Uterus (tissue), 2 donors: ENCODE results near the gene GAD1.

Experiments used
- POLR2A ChIP-seq, 2 donors: fragments of 450-650 bp; IDR thresholded peaks; one replicate each; pipeline ENCODE4 v1.6.1; 2016; ENCODE audit warnings: antibody characterized with exemption in 2 of 2, mild to moderate bottlenecking in 1 of 2, moderate library complexity in 1 of 2
- TF ChIP-seq, protein P1 (sequence below), 4 experiments: fragments of 200-600 bp in 2 of 4; fragments of 450-650 bp in 2 of 4; sonication (generic) in 2 of 4; IDR thresholded peaks; one replicate each; pipeline ENCODE4 v1.5.1; 2016 to 2019; ENCODE audit warnings: antibody characterized with exemption in 4 of 4, mild to moderate bottlenecking in 2 of 4, moderate library complexity in 1 of 4

DNA sequence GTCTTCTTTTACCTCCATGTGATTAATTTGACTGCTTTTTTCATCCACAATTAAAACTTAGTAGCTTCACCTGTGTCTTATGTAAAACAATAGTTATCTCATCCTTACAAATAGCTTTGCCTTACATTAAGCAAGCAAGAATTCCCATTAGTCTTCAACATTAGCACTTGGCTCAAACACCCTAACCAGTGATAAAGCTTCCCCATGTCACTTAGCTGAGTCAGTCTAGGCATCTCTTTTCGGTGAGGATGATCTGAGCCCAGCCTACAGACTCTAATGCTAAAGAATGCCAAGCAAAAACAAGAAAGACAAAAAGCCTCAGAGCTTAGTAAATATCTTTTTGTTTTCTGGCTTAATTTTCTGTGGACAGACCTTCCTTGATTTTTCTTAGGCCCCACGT is 26.1 kb downstream of the GAD1 start:
- TF ChIP-seq, protein P1, sequence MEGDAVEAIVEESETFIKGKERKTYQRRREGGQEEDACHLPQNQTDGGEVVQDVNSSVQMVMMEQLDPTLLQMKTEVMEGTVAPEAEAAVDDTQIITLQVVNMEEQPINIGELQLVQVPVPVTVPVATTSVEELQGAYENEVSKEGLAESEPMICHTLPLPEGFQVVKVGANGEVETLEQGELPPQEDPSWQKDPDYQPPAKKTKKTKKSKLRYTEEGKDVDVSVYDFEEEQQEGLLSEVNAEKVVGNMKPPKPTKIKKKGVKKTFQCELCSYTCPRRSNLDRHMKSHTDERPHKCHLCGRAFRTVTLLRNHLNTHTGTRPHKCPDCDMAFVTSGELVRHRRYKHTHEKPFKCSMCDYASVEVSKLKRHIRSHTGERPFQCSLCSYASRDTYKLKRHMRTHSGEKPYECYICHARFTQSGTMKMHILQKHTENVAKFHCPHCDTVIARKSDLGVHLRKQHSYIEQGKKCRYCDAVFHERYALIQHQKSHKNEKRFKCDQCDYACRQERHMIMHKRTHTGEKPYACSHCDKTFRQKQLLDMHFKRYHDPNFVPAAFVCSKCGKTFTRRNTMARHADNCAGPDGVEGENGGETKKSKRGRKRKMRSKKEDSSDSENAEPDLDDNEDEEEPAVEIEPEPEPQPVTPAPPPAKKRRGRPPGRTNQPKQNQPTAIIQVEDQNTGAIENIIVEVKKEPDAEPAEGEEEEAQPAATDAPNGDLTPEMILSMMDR (IDR thresholded peaks at IDR 0.05), result no peak
- no peak for TF ChIP-seq POLR2A (IDR thresholded peaks at IDR 0.05)
